ENCODE data around the gene LGALS3.

Gene LGALS3

DNA sequence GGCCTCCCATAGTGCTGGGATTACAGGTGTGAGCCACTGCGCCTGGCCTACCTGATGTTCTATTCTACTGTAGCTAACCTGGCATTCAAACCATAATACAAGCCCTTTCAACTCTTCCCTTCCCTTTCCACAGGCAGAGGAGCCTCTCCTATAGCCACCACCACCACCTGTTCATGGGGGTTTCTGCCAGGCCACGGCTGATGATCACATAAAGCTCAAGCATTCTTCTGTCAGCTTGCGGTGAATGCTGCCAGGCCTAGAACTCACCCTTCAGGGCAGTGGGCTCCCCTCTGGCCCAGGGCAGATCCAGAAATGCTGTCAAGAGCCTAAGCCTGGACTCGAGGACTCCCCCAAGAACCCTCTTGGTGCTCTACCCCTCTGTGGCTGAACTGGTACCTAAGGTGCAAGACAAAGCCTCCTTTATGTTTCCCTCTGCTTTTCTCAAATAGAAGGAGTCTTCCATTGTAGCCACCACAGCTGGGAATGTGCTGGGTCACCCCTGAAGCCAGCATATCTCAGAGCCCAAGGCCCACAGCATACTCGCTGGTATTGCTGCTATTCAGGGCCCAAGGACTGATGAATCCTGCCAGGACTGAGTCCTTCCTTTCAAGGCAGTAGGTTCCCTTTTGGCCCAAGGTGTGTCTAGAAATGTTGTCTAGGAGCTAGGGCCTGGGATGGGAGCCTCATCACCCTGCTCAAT, 65.8 kb downstream of the LGALS3 start:
- FAIRE-seq: no peak

All from TTC549 (cell line).